ENCODE results near the gene NGEF. TPM values are rescaled to one million over a fixed set of nuclear protein-coding genes. Genes with fewer than 3 reads are reported as not detected.

The NGEF gene
- total and polyA plus RNA-seq, 9 of the 15 experiments (the other 6 are each of a cell fraction or from before 2014, with no cell fraction given) = 0.07 to 0.17 (median 0.09) TPM; not detected in 6

- DNase-seq (ENCODE audit: extremely low read depth in 1 of 4, low spot score in 3 of 4) = no peak
- peaks cover 0 to 44% of the 10 kb centered on the region in 2 experiments; a peak in 3 of 5 replicates for H3K27me3 ChIP-seq (ENCODE audit: control insufficient read depth in 2 of 2, insufficient read depth in 2 of 2, low read length in 2 of 2)
- in situ Hi-C loops (cut with MboI) = no loop called here
- ChIA-PET CTCF (ENCODE audit: low intra/inter-chr PET ratio) (no interaction called here), POLR2A (no interaction called here)
- ATAC-seq = no peak
- no peaks in the 10 kb centered on the region for H3K36me3 ChIP-seq (ENCODE audit: control insufficient read depth, insufficient read depth, low read length)
- no peaks in the 10 kb centered on the region for H4K20me1 ChIP-seq (replicated peaks; ENCODE audit: control insufficient read depth, insufficient read depth, low read length)
- no TSS peak for BruUV-seq (replicated peaks)
- FAIRE-seq = no peak
- WGBS (ENCODE audit: insufficient coverage, low coverage, missing lambda C conversion rate) = 5% methylated on average over 15 of the region's 19 CpGs
- intact Hi-C loops (cut with micrococcal nuclease) = no loop called here
- H3K79me2 ChIP-seq (ENCODE audit: control insufficient read depth, insufficient read depth, low read length) = no peaks in the 10 kb centered on the region
- H3K4me2 ChIP-seq (ENCODE audit: insufficient read depth, low read length) = no peak overlapping the region
- peaks cover 5 to 11% of the 10 kb centered on the region in 2 experiments; a peak in 3 of 5 replicates for H3K4me1 ChIP-seq (replicated peaks in 1 of 2; ENCODE audit: control insufficient read depth in 2 of 2, insufficient read depth in 2 of 2, low read length in 2 of 2)
- no peak overlapping the region for H2AFZ ChIP-seq (ENCODE audit: low read depth, low read length)
- no peak overlapping the region for H3K4me3 ChIP-seq
- H3K9me1 ChIP-seq (ENCODE audit: control insufficient read depth, insufficient read depth, low read length) = no peaks in the 10 kb centered on the region
- no peak overlapping the region for H3K27ac ChIP-seq (ENCODE audit: extremely low read depth, low read depth, low read length)
- no peaks in the 10 kb centered on the region for H3K9me3 ChIP-seq (replicated peaks; ENCODE audit: control insufficient read depth, insufficient read depth, low read depth, low read length)
- no peak overlapping the region; a peak in 1 of 4 replicates for H3K9ac ChIP-seq (ENCODE audit: insufficient read depth in 1 of 2, low read depth in 2 of 2, low read length in 2 of 2)
- no peak for TF ChIP-seq ZBTB8A (IDR thresholded peaks at IDR 0.05; ENCODE audit: partially characterized antibody)
- TF ChIP-seq NFRKB (IDR thresholded peaks at IDR 0.05; ENCODE audit: low read depth) = no peak
- TF ChIP-seq SREBF1 (IDR thresholded peaks at IDR 0.05; ENCODE audit: borderline replicate concordance, low read depth, low read length) = no peak
- TF ChIP-seq GATA2 (CRISPR knock-in tag; IDR thresholded peaks at IDR 0.05) = no peak
- TF ChIP-seq SLC30A9 (CRISPR knock-in tag; IDR thresholded peaks at IDR 0.05) = no peak
- TF ChIP-seq, protein P1, sequence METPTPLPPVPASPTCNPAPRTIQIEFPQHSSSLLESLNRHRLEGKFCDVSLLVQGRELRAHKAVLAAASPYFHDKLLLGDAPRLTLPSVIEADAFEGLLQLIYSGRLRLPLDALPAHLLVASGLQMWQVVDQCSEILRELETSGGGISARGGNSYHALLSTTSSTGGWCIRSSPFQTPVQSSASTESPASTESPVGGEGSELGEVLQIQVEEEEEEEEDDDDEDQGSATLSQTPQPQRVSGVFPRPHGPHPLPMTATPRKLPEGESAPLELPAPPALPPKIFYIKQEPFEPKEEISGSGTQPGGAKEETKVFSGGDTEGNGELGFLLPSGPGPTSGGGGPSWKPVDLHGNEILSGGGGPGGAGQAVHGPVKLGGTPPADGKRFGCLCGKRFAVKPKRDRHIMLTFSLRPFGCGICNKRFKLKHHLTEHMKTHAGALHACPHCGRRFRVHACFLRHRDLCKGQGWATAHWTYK (CRISPR knock-in tag; IDR thresholded peaks at IDR 0.05) = no peak
- no peak for TF ChIP-seq HMBOX1 (IDR thresholded peaks at IDR 0.05)
- no peak for TF ChIP-seq FOXA3 (CRISPR knock-in tag; conservative IDR thresholded peaks at IDR 0.05 in 1 of 2, IDR thresholded peaks at IDR 0.05 in 1 of 2)
- no peak for TF ChIP-seq ZNF584 (CRISPR knock-in tag; IDR thresholded peaks at IDR 0.05; ENCODE audit: low read depth)
- TF ChIP-seq, protein P2, sequence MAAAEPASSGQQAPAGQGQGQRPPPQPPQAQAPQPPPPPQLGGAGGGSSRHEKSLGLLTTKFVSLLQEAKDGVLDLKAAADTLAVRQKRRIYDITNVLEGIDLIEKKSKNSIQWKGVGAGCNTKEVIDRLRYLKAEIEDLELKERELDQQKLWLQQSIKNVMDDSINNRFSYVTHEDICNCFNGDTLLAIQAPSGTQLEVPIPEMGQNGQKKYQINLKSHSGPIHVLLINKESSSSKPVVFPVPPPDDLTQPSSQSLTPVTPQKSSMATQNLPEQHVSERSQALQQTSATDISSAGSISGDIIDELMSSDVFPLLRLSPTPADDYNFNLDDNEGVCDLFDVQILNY (CRISPR knock-in tag; IDR thresholded peaks at IDR 0.05) = no peak
- TF ChIP-seq YBX1 (IDR thresholded peaks at IDR 0.05) = no peak
- TF ChIP-seq ZNF280A (IDR thresholded peaks at IDR 0.05; ENCODE audit: low read depth, partially characterized antibody) = no peak
- TF ChIP-seq, protein P3, sequence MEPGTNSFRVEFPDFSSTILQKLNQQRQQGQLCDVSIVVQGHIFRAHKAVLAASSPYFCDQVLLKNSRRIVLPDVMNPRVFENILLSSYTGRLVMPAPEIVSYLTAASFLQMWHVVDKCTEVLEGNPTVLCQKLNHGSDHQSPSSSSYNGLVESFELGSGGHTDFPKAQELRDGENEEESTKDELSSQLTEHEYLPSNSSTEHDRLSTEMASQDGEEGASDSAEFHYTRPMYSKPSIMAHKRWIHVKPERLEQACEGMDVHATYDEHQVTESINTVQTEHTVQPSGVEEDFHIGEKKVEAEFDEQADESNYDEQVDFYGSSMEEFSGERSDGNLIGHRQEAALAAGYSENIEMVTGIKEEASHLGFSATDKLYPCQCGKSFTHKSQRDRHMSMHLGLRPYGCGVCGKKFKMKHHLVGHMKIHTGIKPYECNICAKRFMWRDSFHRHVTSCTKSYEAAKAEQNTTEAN (CRISPR knock-in tag; IDR thresholded peaks at IDR 0.05) = no peak
- TF ChIP-seq, protein P4, sequence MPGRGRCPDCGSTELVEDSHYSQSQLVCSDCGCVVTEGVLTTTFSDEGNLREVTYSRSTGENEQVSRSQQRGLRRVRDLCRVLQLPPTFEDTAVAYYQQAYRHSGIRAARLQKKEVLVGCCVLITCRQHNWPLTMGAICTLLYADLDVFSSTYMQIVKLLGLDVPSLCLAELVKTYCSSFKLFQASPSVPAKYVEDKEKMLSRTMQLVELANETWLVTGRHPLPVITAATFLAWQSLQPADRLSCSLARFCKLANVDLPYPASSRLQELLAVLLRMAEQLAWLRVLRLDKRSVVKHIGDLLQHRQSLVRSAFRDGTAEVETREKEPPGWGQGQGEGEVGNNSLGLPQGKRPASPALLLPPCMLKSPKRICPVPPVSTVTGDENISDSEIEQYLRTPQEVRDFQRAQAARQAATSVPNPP (IDR thresholded peaks at IDR 0.05; ENCODE audit: borderline replicate concordance, insufficient read depth, insufficient read length) = no peak
- TF ChIP-seq RBFOX2 (IDR thresholded peaks at IDR 0.05; ENCODE audit: low read depth, low read length) = no peak
These were observed 118.3 kb downstream of the NGEF start for GRCh38 chr2:232894746-232895145.

All from K562 (cell line).